ENCODE data around the gene HMX1.

HMX1 gene

DNA sequence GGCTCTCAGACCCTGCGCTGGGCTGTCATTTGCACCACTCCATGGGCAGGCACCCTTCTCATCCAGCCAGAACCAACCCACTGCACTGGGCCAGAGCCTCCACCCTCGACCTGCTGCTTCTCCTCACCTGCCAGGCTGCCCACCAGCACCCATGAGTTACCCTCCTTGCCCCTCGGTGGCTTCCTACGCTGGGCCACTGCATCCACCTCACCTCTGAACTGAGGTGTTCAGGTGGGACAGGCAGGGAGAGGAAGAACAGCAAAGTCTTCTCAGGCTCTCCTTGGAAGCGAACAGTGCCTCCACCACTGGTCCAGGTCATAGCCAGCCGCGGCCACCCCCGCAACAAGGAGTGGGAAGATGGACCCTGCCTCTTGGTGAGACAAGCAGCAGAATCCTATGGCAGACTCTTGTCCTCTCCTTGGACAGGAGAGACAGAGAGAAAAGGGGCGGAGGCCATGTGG is 32.4 kb upstream of the HMX1 start:
- H3K36me3 ChIP-seq (ENCODE audit: control insufficient read depth, insufficient read depth, low read length) = no peaks in the 10 kb centered on the region
- no peak overlapping the region for H3K9ac ChIP-seq (ENCODE audit: low read length)
- no peak overlapping the region for H3K4me2 ChIP-seq (ENCODE audit: low read length)
- H2AK5ac ChIP-seq (ENCODE audit: low read length) = no peak overlapping the region
- no peaks in the 10 kb centered on the region for H3K79me1 ChIP-seq (ENCODE audit: low read length)
- H3K4me1 ChIP-seq (ENCODE audit: control insufficient read depth, low read depth, low read length) = no peaks in the 10 kb centered on the region
- no peak overlapping the region for H4K8ac ChIP-seq (ENCODE audit: low read depth, low read length)
- no peaks in the 10 kb centered on the region for H3K79me2 ChIP-seq (ENCODE audit: control insufficient read depth, insufficient read depth, low read length)
- no peak overlapping the region for H4K5ac ChIP-seq (ENCODE audit: low read length)
- H3K27ac ChIP-seq (ENCODE audit: low read depth, low read length) = no peak overlapping the region
- WGBS (ENCODE audit: extremely low coverage, insufficient coverage, low lambda C conversion rate) = no CpG with 5 or more reads among the region's 9 CpGs
- H3K23ac ChIP-seq (ENCODE audit: low read length) = no peak overlapping the region
- no peaks in the 10 kb centered on the region for H3K27me3 ChIP-seq (ENCODE audit: insufficient read depth, low read length, poor library complexity)
- no peak overlapping the region for H2BK15ac ChIP-seq (replicated peaks; ENCODE audit: low read depth)
- DNase-seq = no peak
- H3K4ac ChIP-seq (ENCODE audit: low read depth, low read length) = no peak overlapping the region
- H3K56ac ChIP-seq (ENCODE audit: low read length) = no peak overlapping the region
- no peak overlapping the region for H2BK120ac ChIP-seq (ENCODE audit: low read depth, low read length)
- no peak overlapping the region for H3K4me3 ChIP-seq (ENCODE audit: low read length)
- no peak overlapping the region for H2BK5ac ChIP-seq (ENCODE audit: low read length)
- no peak overlapping the region for H3K18ac ChIP-seq (ENCODE audit: low read length)

GRCh38 chr4:8901335-8901734 is 29.7 kb upstream of the HMX1 start:
- no peak overlapping the region for H2BK120ac ChIP-seq (ENCODE audit: low read depth, low read length)
- no peak overlapping the region for H4K5ac ChIP-seq (ENCODE audit: low read length)
- H3K9ac ChIP-seq (ENCODE audit: low read length) = no peak overlapping the region
- H2BK5ac ChIP-seq (ENCODE audit: low read length) = no peak overlapping the region
- no peaks in the 10 kb centered on the region for H3K79me1 ChIP-seq (ENCODE audit: low read length)
- H3K4me1 ChIP-seq (ENCODE audit: control insufficient read depth, low read depth, low read length) = no peaks in the 10 kb centered on the region
- no peak overlapping the region for H2BK15ac ChIP-seq (replicated peaks; ENCODE audit: low read depth)
- no CpG with 5 or more reads among the region's 6 CpGs for WGBS (ENCODE audit: extremely low coverage, insufficient coverage, low lambda C conversion rate)
- H3K36me3 ChIP-seq (ENCODE audit: control insufficient read depth, insufficient read depth, low read length) = no peaks in the 10 kb centered on the region
- no peak for DNase-seq
- no peak overlapping the region for H3K56ac ChIP-seq (ENCODE audit: low read length)
- no peak overlapping the region for H4K8ac ChIP-seq (ENCODE audit: low read depth, low read length)
- H3K4me2 ChIP-seq (ENCODE audit: low read length) = no peak overlapping the region
- H3K4ac ChIP-seq (ENCODE audit: low read depth, low read length) = no peak overlapping the region
- H3K27ac ChIP-seq (ENCODE audit: low read depth, low read length) = no peak overlapping the region
- H3K18ac ChIP-seq (ENCODE audit: low read length) = no peak overlapping the region
- no peak overlapping the region for H3K4me3 ChIP-seq (ENCODE audit: low read length)
- H2AK5ac ChIP-seq (ENCODE audit: low read length) = no peak overlapping the region
- no peaks in the 10 kb centered on the region for H3K79me2 ChIP-seq (ENCODE audit: control insufficient read depth, insufficient read depth, low read length)
- H3K23ac ChIP-seq (ENCODE audit: low read length) = no peak overlapping the region
- no peaks in the 10 kb centered on the region for H3K27me3 ChIP-seq (ENCODE audit: insufficient read depth, low read length, poor library complexity)

DNA sequence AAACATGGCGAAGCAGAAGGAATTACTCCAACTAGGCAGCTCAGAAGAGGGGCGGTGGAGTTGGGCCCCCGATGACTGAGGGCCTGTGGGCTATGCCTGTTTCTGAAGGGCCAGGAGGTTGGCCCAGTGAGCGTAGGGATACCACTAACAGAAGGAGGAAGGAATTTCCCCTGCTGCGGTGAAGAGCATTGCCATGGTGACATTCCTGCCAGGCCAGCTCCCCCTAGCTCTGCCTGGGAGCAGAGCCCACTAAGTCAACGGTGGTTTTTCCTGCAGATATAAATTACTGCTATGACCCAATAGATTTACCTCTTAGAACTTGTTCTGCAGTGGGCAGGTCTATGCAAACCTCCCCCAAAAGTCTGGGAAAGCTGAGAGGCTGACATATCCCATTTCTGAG is 28.9 kb upstream of the HMX1 start:
- H3K4ac ChIP-seq (ENCODE audit: low read depth, low read length) = no peak overlapping the region

DNA sequence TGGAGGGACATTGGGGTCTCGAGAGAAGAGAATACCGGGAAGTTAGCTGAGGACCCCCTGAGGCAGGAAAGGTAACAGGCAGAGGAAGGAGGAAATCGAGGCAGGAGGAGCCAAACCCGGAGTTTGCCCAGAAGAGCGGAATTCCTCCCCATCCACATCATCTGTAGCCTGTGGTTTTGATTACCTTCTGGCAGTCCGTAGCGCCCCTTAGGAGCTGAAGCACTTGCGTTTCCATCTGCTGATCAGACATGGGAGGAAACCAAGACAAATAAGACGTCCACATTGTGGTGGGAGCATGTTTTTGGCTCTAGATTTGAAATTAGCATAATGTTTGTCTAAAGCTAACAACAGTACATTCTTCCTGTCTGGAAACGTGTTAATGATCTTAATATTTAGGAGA is 26.8 kb upstream of the HMX1 start:
- H4K8ac ChIP-seq (ENCODE audit: low read depth, low read length) = no peak overlapping the region
- H3K79me2 ChIP-seq (ENCODE audit: control insufficient read depth, insufficient read depth, low read length) = no peaks in the 10 kb centered on the region
- no peak overlapping the region for H3K56ac ChIP-seq (ENCODE audit: low read length)
- H3K27ac ChIP-seq (ENCODE audit: low read depth, low read length) = no peak overlapping the region
- H3K4me1 ChIP-seq (ENCODE audit: control insufficient read depth, low read depth, low read length) = no peaks in the 10 kb centered on the region
- H3K36me3 ChIP-seq (ENCODE audit: control insufficient read depth, insufficient read depth, low read length) = no peaks in the 10 kb centered on the region
- H2AK5ac ChIP-seq (ENCODE audit: low read length) = no peak overlapping the region
- DNase-seq = no peak
- H3K9ac ChIP-seq (ENCODE audit: low read length) = no peak overlapping the region
- H2BK5ac ChIP-seq (ENCODE audit: low read length) = no peak overlapping the region
- no peak overlapping the region for H3K4ac ChIP-seq (ENCODE audit: low read depth, low read length)
- H2BK15ac ChIP-seq (replicated peaks; ENCODE audit: low read depth) = no peak overlapping the region
- no peak overlapping the region for H3K4me3 ChIP-seq (ENCODE audit: low read length)
- no peaks in the 10 kb centered on the region for H3K79me1 ChIP-seq (ENCODE audit: low read length)
- no peak overlapping the region for H3K4me2 ChIP-seq (ENCODE audit: low read length)
- H3K27me3 ChIP-seq (ENCODE audit: insufficient read depth, low read length, poor library complexity) = peaks cover 17% of the 10 kb centered on the region
- no peak overlapping the region for H3K23ac ChIP-seq (ENCODE audit: low read length)
- H2BK120ac ChIP-seq (ENCODE audit: low read depth, low read length) = no peak overlapping the region
- H4K5ac ChIP-seq (ENCODE audit: low read length) = no peak overlapping the region
- no CpG with 5 or more reads among the region's 10 CpGs for WGBS (ENCODE audit: extremely low coverage, insufficient coverage, low lambda C conversion rate)
- H3K18ac ChIP-seq (ENCODE audit: low read length) = no peak overlapping the region

More for the DNA sequence above, 28.9 kb upstream of the HMX1 start:
- no peak overlapping the region for H4K5ac ChIP-seq (ENCODE audit: low read length)
- H2BK15ac ChIP-seq (replicated peaks; ENCODE audit: low read depth) = no peak overlapping the region
- H4K8ac ChIP-seq (ENCODE audit: low read depth, low read length) = no peak overlapping the region
- H2BK120ac ChIP-seq (ENCODE audit: low read depth, low read length) = no peak overlapping the region
- no peak for DNase-seq
- no peaks in the 10 kb centered on the region for H3K27me3 ChIP-seq (ENCODE audit: insufficient read depth, low read length, poor library complexity)
- no peaks in the 10 kb centered on the region for H3K36me3 ChIP-seq (ENCODE audit: control insufficient read depth, insufficient read depth, low read length)
- no peak overlapping the region for H3K56ac ChIP-seq (ENCODE audit: low read length)
- no peaks in the 10 kb centered on the region for H3K79me2 ChIP-seq (ENCODE audit: control insufficient read depth, insufficient read depth, low read length)
- no peak overlapping the region for H3K4me3 ChIP-seq (ENCODE audit: low read length)
- no peak overlapping the region for H2BK5ac ChIP-seq (ENCODE audit: low read length)
- H3K9ac ChIP-seq (ENCODE audit: low read length) = no peak overlapping the region
- H3K27ac ChIP-seq (ENCODE audit: low read depth, low read length) = no peak overlapping the region
- H3K4me2 ChIP-seq (ENCODE audit: low read length) = no peak overlapping the region
- no peaks in the 10 kb centered on the region for H3K4me1 ChIP-seq (ENCODE audit: control insufficient read depth, low read depth, low read length)
- WGBS (ENCODE audit: extremely low coverage, insufficient coverage, low lambda C conversion rate) = no CpG with 5 or more reads among the region's 6 CpGs
- H3K18ac ChIP-seq (ENCODE audit: low read length) = no peak overlapping the region
- H3K23ac ChIP-seq (ENCODE audit: low read length) = no peak overlapping the region
- no peaks in the 10 kb centered on the region for H3K79me1 ChIP-seq (ENCODE audit: low read length)
- H2AK5ac ChIP-seq (ENCODE audit: low read length) = no peak overlapping the region

GRCh38 chr4:8897251-8898167 is 25.9 kb upstream of the HMX1 start:
- Histone ChIP-seq H3K79me1 (ENCODE audit: low read length) (no peaks in the 10 kb centered on the region), H2BK5ac (ENCODE audit: low read length) (no peak overlapping the region), H2AK5ac (ENCODE audit: low read length) (no peak overlapping the region), H2BK15ac (replicated peaks; ENCODE audit: low read depth) (no peak overlapping the region), H3K36me3 (ENCODE audit: control insufficient read depth, insufficient read depth, low read length) (no peaks in the 10 kb centered on the region), H3K27ac (ENCODE audit: low read depth, low read length) (no peak overlapping the region), H3K4me1 (ENCODE audit: control insufficient read depth, low read depth, low read length) (no peaks in the 10 kb centered on the region), H3K4me2 (ENCODE audit: low read length) (no peak overlapping the region), H4K5ac (ENCODE audit: low read length) (no peak overlapping the region), H3K4ac (ENCODE audit: low read depth, low read length) (no peak overlapping the region), H3K4me3 (ENCODE audit: low read length) (no peak overlapping the region), H3K27me3 (ENCODE audit: insufficient read depth, low read length, poor library complexity) (peaks cover 24% of the 10 kb centered on the region), H3K23ac (ENCODE audit: low read length) (no peak overlapping the region), H2BK120ac (ENCODE audit: low read depth, low read length) (no peak overlapping the region), H3K9ac (ENCODE audit: low read length) (no peak overlapping the region), H4K8ac (ENCODE audit: low read depth, low read length) (no peak overlapping the region), H3K18ac (ENCODE audit: low read length) (no peak overlapping the region), H3K79me2 (ENCODE audit: control insufficient read depth, insufficient read depth, low read length) (no peaks in the 10 kb centered on the region), H3K56ac (ENCODE audit: low read length) (no peak overlapping the region)
- no CpG with 5 or more reads among the region's 15 CpGs for WGBS (ENCODE audit: extremely low coverage, insufficient coverage, low lambda C conversion rate)
- DNase-seq = no peak
